KG1 (cell line): ENCODE results near the gene OR52B2.
A peak's percentile ranks its signal among the peaks of the same experiment; 100 is the strongest.

Source experiments
- DNase-seq: peaks from one replicate; lab custom pipeline; 2025; lab: John Stamatoyannopoulos, UW

The OR52B2 gene

DNA sequence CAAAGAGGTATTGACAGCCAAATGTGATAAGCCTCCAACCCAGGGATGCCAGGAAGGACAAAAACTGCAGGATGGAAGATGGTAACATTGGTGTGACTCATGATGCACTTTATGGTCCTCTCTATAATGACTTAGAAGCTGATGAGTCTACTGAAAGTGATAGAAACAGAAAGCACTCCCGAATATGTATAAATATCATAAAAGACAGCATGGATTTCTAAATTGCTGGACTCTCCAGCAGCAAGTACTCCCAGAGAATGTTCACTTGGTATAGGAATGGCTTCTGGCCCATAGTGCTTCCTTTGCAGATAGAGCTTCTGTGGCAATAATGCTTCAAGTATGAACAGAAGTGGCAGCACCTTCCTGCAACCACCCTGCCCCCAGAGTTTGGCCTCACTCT is at the start of gene OR52B2:
Gene OR52B2, minus strand, starts transcription at position 101 of the 400 bp plus-strand sequence. Its CDS starts 0 bp downstream, at position 101.
- no peak for DNase-seq

DNA sequence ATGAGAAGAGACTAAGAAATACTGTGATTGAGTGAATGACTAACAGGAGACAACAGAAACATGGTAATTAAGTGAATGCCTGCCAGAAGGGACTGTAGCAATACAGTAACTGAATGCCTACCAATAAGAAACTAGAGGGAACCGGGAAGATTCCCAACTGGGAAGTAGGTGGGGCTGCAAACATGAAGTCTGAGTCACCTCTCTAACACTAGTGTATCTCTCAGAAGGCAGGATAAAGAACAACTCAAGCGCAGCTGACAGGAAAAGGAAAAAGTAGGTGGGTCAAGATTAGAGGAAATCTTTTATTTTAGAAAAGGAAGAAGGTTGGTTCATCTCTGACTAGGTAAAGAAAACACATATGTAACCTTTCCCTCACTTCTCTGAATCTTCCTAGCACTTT is 49.2 kb upstream of the OR52B2 start:
- no peak for DNase-seq

DNA sequence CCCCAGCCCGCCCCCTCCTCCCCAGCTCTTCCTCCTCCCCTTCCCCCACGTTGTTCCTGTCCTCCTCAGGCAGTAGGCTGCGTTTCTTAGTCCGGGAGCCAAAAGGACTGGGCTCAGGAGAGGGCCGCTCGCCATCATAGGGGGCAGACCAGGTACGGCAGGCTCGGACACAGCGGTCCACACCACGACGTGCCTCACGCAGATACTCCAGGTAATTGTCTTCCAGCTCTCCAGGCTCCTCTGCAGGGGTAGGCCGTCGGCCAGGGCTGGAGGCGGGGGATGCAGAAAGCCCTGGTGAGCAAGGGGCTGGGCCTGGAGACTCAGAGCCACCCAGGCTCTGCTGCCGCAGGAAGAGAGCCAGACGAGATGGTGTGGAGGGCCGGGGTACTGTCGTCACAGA is 47.6 kb upstream of the OR52B2 start:
- DNase-seq: no peak

DNA sequence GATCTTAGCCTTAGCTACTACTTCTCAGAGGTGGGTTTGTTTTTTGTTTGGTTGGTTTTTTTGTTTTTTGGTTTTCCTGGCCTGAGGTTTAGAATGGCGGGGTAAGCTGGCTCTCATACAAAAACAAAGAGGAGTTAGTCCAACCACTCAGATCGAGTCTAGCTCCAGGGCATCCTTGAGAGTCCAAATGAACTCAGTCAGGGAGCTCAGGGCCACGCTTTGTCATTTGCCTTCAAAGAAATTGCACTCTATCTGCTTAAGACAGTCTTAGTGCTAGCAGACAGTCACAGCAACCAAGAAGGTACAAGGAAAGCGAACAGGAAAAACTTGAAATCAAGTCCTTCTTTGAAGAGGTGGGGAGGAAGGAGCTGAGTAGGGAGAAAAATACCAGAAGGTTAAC is 46.4 kb upstream of the OR52B2 start:
- DNase-seq: no peak

DNA sequence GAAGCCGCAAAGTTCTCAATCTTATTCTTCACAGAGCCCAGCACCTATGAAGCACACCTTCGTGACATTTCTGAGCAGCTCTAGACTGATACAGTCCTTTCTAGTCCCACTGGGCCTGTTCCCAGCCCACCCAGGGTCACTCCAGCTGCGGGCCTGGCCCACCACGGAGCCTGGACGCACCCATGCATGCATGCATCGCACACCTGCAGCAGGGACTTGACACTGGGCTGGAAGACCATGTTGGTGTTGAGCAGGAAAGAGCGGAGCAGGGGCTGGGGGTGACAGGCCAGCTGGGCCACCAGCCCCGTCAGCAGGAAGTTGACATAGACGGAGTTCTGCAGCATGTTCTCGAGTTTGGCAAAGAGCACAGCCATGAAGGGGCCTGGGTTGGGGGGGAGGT is 44.4 kb upstream of the OR52B2 start:
- DNase-seq: no peak

DNA sequence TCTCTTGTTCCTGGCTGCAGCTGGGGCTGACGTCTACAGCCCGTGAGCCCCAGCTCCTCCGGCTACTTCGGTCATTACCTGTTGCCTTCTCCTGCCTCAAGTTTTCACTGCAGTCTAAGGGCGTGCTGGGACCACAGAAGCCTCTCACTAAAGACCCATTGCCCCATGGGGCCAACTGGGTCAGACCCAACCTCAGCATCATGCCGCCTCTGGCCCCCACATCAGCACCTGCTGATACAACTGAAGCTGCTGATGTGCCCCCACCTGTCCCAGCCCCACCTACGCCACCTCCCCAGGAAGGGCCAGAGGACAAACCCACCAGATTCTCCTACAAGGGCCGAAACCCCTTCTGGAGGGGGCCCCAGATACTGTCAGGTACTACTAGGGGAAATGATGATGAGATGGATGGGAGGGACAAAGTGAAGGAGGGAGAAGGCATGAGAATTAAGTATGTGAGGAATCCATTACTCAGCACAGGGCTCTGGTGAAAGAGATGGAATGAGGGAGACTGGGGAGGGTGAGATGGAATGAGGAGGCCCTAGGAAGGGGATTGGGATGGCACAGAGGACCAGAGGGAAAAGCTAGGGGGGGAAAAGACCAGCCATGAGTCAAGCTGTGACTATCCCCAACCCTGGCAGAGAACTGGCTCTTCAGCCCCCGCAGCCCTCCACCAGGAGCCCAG is 40.3 kb upstream of the OR52B2 start:
- DNase-seq: no peak

DNA sequence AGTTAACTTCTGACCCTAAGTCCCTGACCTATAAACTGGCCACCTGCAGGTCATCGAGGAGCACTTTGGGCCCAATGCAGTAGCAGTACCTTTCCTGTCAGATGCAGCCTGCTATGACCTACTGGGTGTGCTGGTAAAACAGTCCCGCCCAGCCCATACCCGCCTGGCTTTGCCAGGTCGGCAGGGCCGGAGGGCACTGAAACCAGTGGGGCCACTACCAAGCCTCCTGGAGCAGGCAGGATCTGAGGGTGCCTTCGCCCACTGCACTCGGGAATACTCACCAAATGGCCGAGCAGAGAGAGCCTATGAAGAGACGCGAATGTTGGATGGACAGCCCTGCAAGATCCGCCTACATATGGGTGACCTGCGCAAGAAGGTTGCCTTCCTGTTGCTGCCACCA is 39.7 kb upstream of the OR52B2 start:
- DNase-seq: no peak

DNA sequence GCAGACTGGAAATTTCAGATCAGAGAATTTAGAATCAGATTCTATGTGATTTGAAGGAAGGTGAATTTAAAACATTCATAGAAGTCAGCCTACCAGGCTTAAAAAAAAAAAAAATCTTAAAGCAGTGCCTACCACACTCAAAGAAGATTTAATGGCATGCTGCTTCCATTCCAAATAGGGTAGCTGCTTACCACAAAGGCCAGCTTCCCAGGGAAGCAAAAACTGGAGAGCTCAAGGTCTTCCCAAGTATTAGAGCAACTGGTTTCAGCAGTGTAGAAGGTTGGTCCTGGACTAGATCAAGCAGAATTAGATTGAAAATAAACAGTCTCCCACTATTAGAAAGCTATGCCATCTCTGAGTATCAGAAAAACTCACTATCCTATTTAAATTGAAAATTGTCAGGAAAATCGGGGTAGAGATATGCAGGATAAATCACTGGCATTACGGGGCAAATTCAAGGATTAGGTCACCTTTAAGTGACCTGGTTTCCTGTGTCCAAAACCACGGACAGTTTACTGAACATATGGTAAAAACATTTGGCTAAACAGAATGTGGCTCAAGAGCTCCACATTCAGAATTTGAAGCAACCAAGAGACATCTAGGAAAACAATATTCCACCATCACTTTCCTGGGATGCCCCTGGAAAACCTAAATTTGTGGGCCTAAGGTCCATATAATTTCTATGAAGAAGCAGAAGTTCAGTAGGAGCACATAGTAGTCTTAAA is 36.5 kb upstream of the OR52B2 start:
- DNase-seq: no peak

DNA sequence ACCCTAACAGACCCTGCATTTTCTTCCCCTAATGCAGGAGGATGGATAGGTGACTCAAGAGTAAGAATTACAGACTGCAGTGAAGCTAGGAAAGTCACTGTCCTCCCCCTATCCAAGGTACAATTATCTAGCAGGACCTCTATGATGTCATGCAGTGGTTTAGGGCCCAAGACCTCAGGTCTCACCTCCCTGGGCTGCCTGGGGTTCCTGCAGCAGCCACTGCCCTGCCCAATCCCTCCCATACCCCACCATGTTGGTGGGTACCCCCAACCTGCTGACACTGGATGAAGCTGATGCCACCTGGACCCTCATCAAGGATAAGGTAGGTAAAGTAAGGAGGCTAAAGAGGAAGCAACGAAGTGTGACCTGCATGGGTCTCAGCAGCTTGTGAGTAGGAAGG is 35.2 kb upstream of the OR52B2 start, which contains the start of gene C11orf42:
Gene C11orf42, plus strand, starts transcription at position 192 of the 400 bp plus-strand sequence. Its CDS starts 59 bp downstream, at position 251.
- DNase-seq: no peak

DNA sequence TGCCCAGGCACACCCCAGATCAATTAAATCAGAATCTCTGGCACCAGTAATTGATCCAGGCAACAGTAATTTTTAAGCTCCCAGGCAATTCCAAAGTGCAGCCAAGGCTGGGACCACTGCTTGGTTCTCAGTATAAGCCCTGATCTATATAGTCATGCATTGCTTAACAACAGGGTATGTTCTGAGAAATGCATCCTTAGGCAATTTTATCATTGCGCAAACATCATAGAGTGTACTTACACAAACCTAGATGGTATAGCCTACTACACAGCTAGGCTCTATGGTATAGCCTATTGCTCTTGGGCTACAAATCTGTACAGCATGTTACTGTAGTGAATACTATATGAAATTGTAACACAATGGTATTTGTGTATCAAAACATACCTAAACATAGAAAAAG is 34.6 kb upstream of the OR52B2 start:
- no peak for DNase-seq

DNA sequence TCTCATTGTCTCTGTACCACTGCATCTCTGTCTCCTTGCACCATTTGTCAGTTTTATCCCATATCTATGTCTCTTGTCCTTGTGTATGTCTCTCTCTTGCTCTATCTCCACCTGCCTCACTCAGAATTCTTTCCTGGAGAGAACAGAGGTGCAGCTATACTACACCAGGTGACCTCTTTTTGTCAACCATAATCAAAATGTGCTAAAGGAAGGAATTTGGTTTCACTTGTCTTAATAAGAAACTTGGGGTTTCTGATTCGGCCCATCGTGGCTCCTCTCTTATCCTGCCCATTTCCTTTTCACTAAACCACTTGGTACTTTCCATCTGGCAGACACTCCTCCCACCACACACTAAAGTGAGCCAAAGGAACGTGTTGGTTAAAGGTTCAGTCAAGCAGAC is 33.2 kb upstream of the OR52B2 start:
- DNase-seq: no peak

DNA sequence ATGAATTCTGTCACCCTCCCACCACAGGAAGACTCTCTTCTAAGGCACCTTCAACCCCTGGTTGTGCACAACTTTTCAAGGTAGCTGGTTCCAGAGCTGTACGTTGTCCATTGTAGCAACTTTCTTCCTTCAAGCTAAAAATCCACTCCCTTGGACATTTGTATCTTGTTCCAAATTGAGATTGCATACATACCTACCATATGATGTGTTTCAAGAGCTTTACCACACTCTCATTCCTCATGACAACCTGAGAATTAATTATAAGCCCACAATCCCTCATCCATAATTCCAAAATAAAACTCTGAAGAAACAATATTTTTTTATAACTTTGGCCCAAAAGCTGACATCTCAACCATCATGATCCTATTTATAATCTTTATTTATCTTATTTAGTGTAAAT is 31.9 kb upstream of the OR52B2 start:
- DNase-seq: no peak

DNA sequence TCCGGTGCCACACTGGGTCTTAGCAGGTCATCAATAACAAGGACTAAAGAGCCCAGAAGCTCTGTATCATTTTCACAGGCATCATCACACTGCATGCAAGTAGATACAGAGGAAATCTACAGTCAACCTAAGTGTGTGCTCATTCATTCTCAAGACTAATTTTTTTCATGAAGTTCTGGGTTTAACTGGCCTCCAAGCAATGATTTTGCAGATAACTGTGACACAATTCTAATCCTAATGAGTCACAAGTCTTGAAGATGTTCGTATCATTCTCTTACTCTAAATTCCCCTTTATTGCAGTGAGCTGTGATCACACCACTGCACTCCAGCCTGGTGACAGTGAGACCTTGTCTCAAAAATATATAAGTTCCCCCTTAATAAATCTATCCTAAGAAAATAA is 31.4 kb upstream of the OR52B2 start:
- DNase-seq: no peak

DNA sequence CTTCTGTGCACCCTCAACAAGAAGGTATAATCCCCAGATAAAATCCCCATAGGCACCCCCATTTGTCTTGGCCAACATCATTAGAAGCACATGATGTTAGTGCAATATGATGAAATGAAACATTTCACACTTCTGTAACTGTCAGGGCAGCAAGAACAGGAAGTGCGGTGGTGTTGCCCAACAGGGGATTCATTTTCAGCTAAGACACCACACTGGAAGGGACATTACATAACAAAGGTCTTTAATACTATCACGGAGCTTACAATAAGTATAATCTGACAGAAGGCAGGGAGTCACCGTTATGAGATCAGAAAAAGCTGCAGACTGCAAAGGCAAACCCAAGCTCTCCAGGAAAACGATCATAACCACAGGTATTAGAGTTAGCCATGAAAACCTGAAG is 30.8 kb upstream of the OR52B2 start:
- DNase-seq: peak; percentile 13

DNA sequence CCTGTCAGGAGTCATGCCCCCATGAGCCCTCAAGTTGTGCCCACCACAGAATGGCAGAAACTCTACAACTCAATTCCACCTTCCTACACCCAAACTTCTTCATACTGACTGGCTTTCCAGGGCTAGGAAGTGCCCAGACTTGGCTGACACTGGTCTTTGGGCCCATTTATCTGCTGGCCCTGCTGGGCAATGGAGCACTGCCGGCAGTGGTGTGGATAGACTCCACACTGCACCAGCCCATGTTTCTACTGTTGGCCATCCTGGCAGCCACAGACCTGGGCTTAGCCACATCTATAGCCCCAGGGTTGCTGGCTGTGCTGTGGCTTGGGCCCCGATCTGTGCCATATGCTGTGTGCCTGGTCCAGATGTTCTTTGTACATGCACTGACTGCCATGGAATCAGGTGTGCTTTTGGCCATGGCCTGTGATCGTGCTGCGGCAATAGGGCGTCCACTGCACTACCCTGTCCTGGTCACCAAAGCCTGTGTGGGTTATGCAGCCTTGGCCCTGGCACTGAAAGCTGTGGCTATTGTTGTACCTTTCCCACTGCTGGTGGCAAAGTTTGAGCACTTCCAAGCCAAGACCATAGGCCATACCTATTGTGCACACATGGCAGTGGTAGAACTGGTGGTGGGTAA is 29.2 kb upstream of the OR52B2 start, which contains the start of gene OR52W1:
Gene OR52W1, plus strand, starts transcription at position 51 of the 637 bp plus-strand sequence. Its CDS starts 0 bp downstream, at position 51.
- DNase-seq: no peak

DNA sequence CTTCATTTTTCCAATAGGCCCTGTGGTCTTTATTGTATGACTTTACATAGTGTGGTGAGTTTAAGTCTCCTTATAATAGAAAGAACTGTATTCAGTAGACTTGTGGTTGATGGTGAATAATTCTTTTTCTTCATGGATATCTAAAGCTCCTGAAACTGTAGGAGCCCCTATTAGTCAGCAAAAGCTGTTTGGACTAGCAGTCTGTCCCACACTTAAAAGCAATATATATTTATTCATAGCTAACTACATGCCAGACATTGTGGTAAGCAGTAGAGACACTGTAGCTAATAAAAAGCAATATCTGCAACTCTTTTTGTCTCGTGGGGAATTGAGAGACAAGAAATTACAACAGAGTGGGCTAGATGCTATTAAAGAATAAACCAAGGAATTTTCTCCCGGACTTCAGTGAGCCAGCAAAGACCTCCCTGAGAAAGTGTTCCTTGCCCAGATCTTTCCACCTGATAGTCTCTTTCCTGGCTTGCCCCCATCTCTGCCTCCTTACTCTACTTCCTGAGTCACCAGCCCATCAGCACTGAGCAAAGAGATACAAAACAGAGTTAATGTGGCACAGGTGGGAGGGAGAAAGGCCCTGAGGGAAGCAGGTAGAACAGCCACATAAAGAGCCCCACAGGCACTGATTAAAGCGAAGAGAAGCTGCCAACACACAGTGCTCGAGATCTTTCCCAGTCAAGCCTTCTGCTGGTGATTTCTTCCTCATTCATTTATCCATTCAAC is 27.5 kb upstream of the OR52B2 start:
- no peak for DNase-seq

DNA sequence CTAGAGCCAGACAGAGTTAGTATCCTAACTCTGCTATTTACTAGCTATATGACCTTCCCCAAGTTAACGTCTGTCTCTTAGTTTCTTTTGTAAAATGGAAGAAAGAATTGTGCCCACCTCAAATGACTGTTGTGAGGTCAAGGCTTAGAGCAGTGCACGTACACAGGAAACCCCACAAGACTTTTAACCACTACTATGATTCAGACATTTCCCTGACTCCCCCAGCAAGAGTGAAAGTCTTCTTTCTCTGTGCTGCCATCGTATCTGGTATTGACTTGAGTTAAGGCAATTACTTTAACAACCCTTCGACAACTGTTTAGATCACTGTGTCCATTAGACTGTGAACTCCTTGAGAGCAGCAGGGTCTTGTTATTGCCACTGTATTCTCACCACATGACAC is 26.3 kb upstream of the OR52B2 start:
- no peak for DNase-seq

DNA sequence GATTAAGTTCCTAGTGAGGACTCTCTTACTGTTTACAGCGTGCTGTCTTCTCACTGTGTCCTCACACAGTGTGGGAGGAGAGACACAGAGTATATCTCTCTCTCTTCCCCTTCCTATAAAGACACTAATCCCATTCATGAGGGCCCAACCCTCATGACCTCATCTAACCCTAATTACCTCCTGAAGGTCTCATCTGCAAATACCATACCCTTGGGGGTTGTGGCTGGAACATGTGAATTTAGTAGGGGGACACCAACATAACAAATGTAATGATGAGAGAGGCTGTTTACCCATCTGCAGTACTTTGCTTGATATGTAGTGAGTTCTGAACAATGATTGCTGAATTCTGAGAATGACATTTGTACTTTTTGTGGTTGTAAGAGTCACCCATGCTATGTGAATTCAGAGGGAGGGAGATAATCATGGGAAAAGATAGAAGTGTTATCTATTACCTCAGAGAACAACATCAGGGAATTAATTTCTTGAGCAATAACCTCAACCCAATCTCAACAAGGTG is 24.0 kb upstream of the OR52B2 start:
- DNase-seq: no peak

DNA sequence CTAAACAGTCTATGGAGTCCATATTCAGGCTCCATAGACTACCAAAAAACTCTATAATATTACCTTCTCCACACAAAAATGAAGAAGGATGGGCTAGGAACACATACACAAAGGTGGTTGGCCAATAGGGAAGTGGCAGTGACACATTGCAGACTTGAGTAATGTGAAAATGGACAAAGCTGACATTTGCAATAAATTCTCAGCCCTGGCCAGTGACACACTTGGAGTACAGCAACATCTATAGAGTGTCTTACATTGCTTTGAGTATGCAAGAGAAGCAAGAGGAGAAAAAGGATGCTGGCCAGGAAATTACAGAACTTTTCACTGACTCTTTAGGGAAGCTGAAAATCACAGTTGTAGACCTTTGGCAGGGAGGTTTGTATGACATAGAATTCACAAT is 21.6 kb upstream of the OR52B2 start:
- DNase-seq: no peak

DNA sequence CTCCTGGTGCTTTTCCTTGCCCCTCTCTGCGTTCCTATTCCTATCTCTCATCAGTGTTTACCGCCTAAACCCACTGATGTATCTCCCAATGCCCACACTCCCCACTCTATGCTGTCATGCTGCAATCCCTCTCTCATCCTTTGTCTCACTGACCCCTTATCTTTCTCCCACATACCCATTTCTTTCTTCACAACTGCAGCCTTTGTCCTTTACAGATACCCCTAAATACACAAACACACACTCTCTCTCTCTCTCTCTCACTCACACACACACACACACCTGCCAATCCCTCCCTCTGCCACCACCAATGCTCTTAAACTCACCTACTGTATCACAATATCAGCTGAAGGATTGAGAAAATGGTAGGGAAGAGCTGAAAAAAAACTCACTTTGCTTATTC is 5.3 kb upstream of the OR52B2 start:
- no peak for DNase-seq

DNA sequence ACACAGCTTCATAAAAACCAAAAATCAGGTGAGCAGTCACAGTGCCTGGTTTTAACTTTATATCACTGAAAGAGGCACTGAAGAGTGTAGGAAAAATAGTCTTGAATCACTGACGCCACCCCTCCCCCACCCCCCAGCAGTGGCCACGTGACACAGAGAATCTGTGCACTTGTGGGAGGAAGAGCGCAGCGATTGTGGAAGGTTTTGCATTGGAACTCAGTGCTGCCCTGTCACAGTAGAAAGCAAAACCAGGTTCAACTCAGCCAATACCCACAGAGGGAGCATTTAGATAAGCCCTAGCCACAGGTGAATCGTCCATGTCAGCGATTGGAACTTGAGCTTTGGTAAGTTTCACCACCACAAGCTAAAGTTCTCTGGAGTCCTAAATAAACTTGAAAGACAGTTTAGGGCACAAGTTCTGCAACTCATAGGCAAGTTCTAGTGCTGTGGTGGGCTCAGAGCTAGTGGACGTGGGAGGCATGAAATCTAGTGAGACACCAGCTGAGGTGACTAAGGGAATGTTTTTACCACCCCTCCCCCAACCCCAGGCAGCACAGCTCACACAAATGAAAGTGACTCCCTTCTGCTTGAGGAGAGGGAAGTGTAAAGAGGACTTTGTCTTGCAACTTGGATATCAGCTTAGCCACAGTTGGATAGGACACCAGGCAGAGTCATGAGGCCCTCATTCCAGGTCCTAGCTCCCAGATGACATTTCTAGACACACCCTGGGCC is 13.3 kb downstream of the OR52B2 start:
- no peak for DNase-seq
